ENCODE data around the gene SCGB2B2. TPM values are rescaled to one million over a fixed set of nuclear protein-coding genes. Genes with fewer than 3 reads are reported as not detected.
"Not testable (repeated sequence)": the region's sequence is repeated elsewhere in the genome, so short reads cannot be mapped to it uniquely, and the experiment has no call there.

The SCGB2B2 gene
- total RNA-seq, 2 experiments from 2014 or later: 0.30 to 0.42 TPM

- Histone ChIP-seq H3K9me3 (ENCODE audit: control insufficient read depth in 1 of 2, insufficient read depth in 1 of 2, low read length in 2 of 2) (peaks cover 0 to 14% of the 10 kb centered on the region in 2 experiments), H3K36me3 (ENCODE audit: insufficient read depth, low read length) (no peaks in the 10 kb centered on the region), H3K27ac (ENCODE audit: low read depth in 1 of 2, low read length in 2 of 2) (no peak overlapping the region), H3K27me3 (ENCODE audit: control insufficient read depth in 1 of 2, insufficient read depth in 2 of 2, low read length in 2 of 2) (no peaks in the 10 kb centered on the region), H3K4me3 (ENCODE audit: low read length) (no peak overlapping the region), H3K4me1 (ENCODE audit: insufficient read depth, low read length) (peaks cover 23% of the 10 kb centered on the region)
- no peak for ATAC-seq (ENCODE audit: poor library complexity)
- no peaks in the 10 kb centered on the region for H3K27me3 Mint-ChIP-seq
- H3K4me3 Mint-ChIP-seq: peak overlapping the region; percentile 25
- intact Hi-C loops (cut with DNase I, micrococcal nuclease): no loop called here
- DNase-seq: no peak
- peaks cover 2% of the 10 kb centered on the region for H3K9me3 Mint-ChIP-seq
- no peak for TF ChIP-seq CTCF (IDR thresholded peaks at IDR 0.05)
- H3K27ac Mint-ChIP-seq: no peak overlapping the region
- H3K4me1 Mint-ChIP-seq (ENCODE audit: low read depth): peaks cover 31% of the 10 kb centered on the region
- H3K36me3 Mint-ChIP-seq (ENCODE audit: low read depth): no peaks in the 10 kb centered on the region
- ChIA-PET CTCF (no interaction called here), POLR2A (interaction anchor here (1.0 kb wide), 1 partner anchor 11 kb away, joined by 4 read pairs; the partner anchor contains the start of genes SCGB2B2 and ZNF302)
These were observed 10.0 kb downstream of the SCGB2B2 start for GRCh38 chr19:34666958-34667265.

DNA sequence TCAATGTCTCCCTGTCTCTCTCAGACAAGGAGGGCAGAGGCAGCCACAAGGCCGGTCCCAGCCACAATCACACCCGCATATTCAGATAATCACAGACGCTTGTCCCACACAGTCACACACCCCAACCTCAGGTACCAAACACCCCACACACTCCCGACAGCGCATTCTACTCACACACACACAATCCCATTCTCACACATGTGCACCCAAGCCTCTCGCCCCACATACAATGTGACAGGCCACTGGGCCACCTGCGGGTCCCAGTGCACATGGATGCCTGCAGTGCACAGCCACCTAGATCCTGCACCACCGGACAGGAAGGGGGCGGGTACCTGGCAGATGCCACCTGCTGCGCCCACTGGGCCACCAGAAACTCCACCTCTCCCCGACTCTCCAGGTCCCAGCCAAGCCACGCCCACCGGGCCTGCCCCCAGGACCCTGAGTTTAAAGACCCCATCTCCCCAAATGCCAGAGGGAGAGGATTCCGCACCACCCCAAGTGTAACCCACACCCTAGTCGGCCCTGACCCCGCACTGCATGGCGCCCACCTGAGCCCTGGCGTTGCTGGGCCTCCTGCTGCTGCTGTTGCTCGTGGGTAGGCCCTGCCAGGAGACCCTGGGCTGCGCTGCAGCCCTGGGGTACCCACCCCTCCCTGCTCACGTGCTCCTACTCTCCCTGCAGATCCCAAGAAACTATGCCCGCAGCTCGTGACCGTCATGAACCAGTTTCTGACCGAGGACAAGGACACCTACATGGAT is 10.6 kb downstream of the SCGB2B2 start:
- no peaks in the 10 kb centered on the region for H3K27me3 ChIP-seq (ENCODE audit: control insufficient read depth in 1 of 2, insufficient read depth in 2 of 2, low read length in 2 of 2)
- ATAC-seq (ENCODE audit: poor library complexity) (no peak), DNase-seq (no peak)
- Mint-ChIP-seq H3K4me1 (ENCODE audit: low read depth) (peaks cover 31% of the 10 kb centered on the region), H3K4me3 (no peak overlapping the region), H3K9me3 (peaks cover 2% of the 10 kb centered on the region), H3K27me3 (no peaks in the 10 kb centered on the region), H3K27ac (no peak overlapping the region), H3K36me3 (ENCODE audit: low read depth) (no peaks in the 10 kb centered on the region)
- POLR2A ChIA-PET: interaction anchor here (1.0 kb wide), 1 partner anchor 11 kb away, joined by 4 read pairs; the partner anchor contains the start of genes SCGB2B2 and ZNF302
- H3K36me3 ChIP-seq (ENCODE audit: insufficient read depth, low read length): no peaks in the 10 kb centered on the region
- peaks cover 23% of the 10 kb centered on the region for H3K4me1 ChIP-seq (ENCODE audit: insufficient read depth, low read length)
- CTCF ChIA-PET: no interaction called here
- H3K9me3 ChIP-seq (ENCODE audit: control insufficient read depth in 1 of 2, insufficient read depth in 1 of 2, low read length in 2 of 2): peaks cover 0 to 14% of the 10 kb centered on the region in 2 experiments
- H3K4me3 ChIP-seq (ENCODE audit: low read length): no peak overlapping the region
- no peak overlapping the region for H3K27ac ChIP-seq (ENCODE audit: low read depth in 1 of 2, low read length in 2 of 2)
- intact Hi-C loops (cut with DNase I, micrococcal nuclease): no loop called here
- TF ChIP-seq CTCF (IDR thresholded peaks at IDR 0.05): no peak

DNA sequence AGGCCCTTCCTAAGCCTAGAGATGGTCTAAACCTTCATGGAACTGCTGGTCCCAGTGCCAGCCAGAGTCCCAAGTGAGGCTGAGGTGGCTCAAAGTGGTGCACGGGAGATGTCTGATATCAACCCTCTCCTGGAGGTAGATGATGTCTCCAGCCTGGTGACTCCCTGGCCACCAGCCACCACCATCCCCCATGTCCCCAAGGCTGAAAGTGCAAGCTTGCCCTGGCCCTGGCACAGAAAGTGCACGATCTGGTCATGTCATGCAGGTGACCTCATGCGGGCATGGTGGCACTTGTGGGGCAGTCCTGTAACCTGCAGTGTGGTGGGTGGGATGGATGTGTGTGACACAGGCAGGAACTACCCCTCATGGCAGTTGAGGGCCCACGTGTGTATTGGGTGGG is 11.7 kb downstream of the SCGB2B2 start:
- H3K9me3 Mint-ChIP-seq; intact Hi-C loops (cut with DNase I, micrococcal nuclease); H3K4me3 Mint-ChIP-seq; DNase-seq; H3K36me3 ChIP-seq (ENCODE audit: insufficient read depth, low read length); H3K36me3 Mint-ChIP-seq (ENCODE audit: low read depth); H3K27ac ChIP-seq (ENCODE audit: low read depth in 1 of 2, low read length in 2 of 2); CTCF ChIA-PET; H3K4me3 ChIP-seq (ENCODE audit: low read length); H3K27me3 Mint-ChIP-seq; H3K27me3 ChIP-seq (ENCODE audit: control insufficient read depth in 1 of 2, insufficient read depth in 2 of 2, low read length in 2 of 2); POLR2A ChIA-PET; ATAC-seq (ENCODE audit: poor library complexity); H3K27ac Mint-ChIP-seq: not testable (repeated sequence)
- Histone ChIP-seq H3K4me1 (ENCODE audit: insufficient read depth, low read length) (peaks cover 23% of the 10 kb centered on the region), H3K9me3 (ENCODE audit: control insufficient read depth in 1 of 2, insufficient read depth in 1 of 2, low read length in 2 of 2) (peaks cover 0 to 14% of the 10 kb centered on the region in 2 experiments)
- H3K4me1 Mint-ChIP-seq (ENCODE audit: low read depth): peaks cover 31% of the 10 kb centered on the region

DNA sequence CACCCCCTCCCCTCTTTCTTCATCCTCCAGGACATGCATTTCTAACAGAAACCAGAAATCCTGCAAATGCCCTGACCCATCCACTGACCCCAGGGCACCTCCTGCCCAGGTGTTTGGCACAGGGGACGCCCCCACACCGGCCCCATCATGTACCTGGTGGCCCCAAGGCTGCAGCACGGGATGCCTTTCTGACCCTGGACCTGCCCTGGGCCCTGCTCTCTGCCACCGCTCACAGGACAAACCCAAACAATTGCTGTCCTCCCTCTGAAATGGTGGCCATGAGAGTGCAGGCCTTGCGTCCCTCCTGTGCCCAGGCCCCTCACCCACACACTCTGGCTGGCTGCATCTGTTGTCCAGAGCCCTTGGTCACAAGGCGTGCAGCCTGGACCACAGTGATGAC is 12.1 kb downstream of the SCGB2B2 start:
- ATAC-seq (ENCODE audit: poor library complexity): no peak
- POLR2A ChIA-PET: no interaction called here

More for the DNA sequence above, 12.1 kb downstream of the SCGB2B2 start:
- H3K9me3 Mint-ChIP-seq: peaks cover 2% of the 10 kb centered on the region
- no peak for TF ChIP-seq CTCF (IDR thresholded peaks at IDR 0.05)
- H3K27ac Mint-ChIP-seq: no peak overlapping the region
- Histone ChIP-seq H3K27me3 (ENCODE audit: control insufficient read depth in 1 of 2, insufficient read depth in 2 of 2, low read length in 2 of 2) (no peaks in the 10 kb centered on the region), H3K27ac (ENCODE audit: low read depth in 1 of 2, low read length in 2 of 2) (no peak overlapping the region), H3K4me3 (ENCODE audit: low read length) (no peak overlapping the region), H3K9me3 (ENCODE audit: control insufficient read depth in 1 of 2, insufficient read depth in 1 of 2, low read length in 2 of 2) (peaks cover 0 to 14% of the 10 kb centered on the region in 2 experiments), H3K36me3 (ENCODE audit: insufficient read depth, low read length) (no peaks in the 10 kb centered on the region), H3K4me1 (ENCODE audit: insufficient read depth, low read length) (peaks cover 23% of the 10 kb centered on the region)
- intact Hi-C loops (cut with DNase I, micrococcal nuclease): no loop called here
- no peaks in the 10 kb centered on the region for H3K27me3 Mint-ChIP-seq
- no peak for DNase-seq
- H3K4me1 Mint-ChIP-seq (ENCODE audit: low read depth): peaks cover 31% of the 10 kb centered on the region
- CTCF ChIA-PET: no interaction called here
- no peak overlapping the region for H3K4me3 Mint-ChIP-seq
- no peaks in the 10 kb centered on the region for H3K36me3 Mint-ChIP-seq (ENCODE audit: low read depth)
